ENCODE data around the gene FRMD4A.

DNA sequence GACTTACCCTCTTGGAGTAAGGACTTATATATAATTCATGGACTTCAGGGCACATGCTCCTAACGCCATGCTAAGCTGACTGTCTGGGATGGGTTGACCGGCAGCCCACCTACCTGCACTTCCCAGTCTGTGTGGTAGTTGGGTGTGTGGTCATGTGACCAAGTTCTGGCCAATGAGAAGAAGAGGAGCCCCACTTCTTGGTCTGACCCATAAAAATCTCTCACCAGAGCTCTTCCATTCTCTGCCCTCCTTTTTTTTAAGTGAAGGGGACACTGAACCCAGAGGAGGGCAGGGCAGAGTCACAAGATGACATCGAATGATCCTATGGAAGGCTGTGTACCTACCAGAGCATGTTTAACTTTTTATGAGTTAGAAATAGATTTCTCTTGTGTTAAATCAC, 370.1 kb downstream of the FRMD4A start:
- TF ChIP-seq EZH2 (IDR thresholded peaks at IDR 0.05; ENCODE audit: insufficient read depth, poor library complexity, severe bottlenecking) = no peak
- no peak for TF ChIP-seq EZH2phosphoT487 (IDR thresholded peaks at IDR 0.05; ENCODE audit: insufficient read depth, low read depth)
